ENCODE results near the gene TENM4.

The TENM4 gene

GRCh38 chr11:79098146-79098545 is 342.7 kb downstream of the TENM4 start:
- Mint-ChIP-seq H3K36me3 (ENCODE audit: low read depth) (no peaks in the 10 kb centered on the region), H3K4me1 (ENCODE audit: low read depth) (no peaks in the 10 kb centered on the region), H3K27me3 (peaks cover 13% of the 10 kb centered on the region), H3K27ac (no peak overlapping the region), H3K4me3 (no peak overlapping the region), H3K9me3 (no peaks in the 10 kb centered on the region)
- no peak for DNase-seq

- H3K4me3 Mint-ChIP-seq, result no peak overlapping the region
- no peak for DNase-seq
- H3K36me3 Mint-ChIP-seq (ENCODE audit: low read depth), result no peaks in the 10 kb centered on the region
- H3K27me3 Mint-ChIP-seq, result peaks cover 13% of the 10 kb centered on the region
- no peaks in the 10 kb centered on the region for H3K4me1 Mint-ChIP-seq (ENCODE audit: low read depth)
- no peaks in the 10 kb centered on the region for H3K9me3 Mint-ChIP-seq
- no peak overlapping the region for H3K27ac Mint-ChIP-seq
Measured at GRCh38 chr11:79097246-79097875, 343.5 kb downstream of the TENM4 start.

- no peaks in the 10 kb centered on the region for H3K36me3 Mint-ChIP-seq (ENCODE audit: low read depth)
- H3K9me3 Mint-ChIP-seq, result no peaks in the 10 kb centered on the region
- H3K27me3 Mint-ChIP-seq, result peaks cover 13% of the 10 kb centered on the region
- DNase-seq, result no peak
- no peaks in the 10 kb centered on the region for H3K4me1 Mint-ChIP-seq (ENCODE audit: low read depth)
- H3K27ac Mint-ChIP-seq, result no peak overlapping the region
- no peak overlapping the region for H3K4me3 Mint-ChIP-seq
Measured at GRCh38 chr11:79095424-79095823, 345.4 kb downstream of the TENM4 start.

- Mint-ChIP-seq H3K36me3 (ENCODE audit: low read depth) (no peaks in the 10 kb centered on the region), H3K4me1 (ENCODE audit: low read depth) (no peaks in the 10 kb centered on the region), H3K27ac (no peak overlapping the region), H3K4me3 (no peak overlapping the region), H3K27me3 (peaks cover 13% of the 10 kb centered on the region), H3K9me3 (no peaks in the 10 kb centered on the region)
- DNase-seq, result no peak
Measured at GRCh38 chr11:79094616-79095015, 346.2 kb downstream of the TENM4 start.

GRCh38 chr11:79092791-79093353 is 348.0 kb downstream of the TENM4 start:
- DNase-seq, result no peak
- Mint-ChIP-seq H3K9me3 (no peaks in the 10 kb centered on the region), H3K27ac (no peak overlapping the region), H3K4me1 (ENCODE audit: low read depth) (no peaks in the 10 kb centered on the region), H3K27me3 (no peaks in the 10 kb centered on the region), H3K36me3 (ENCODE audit: low read depth) (no peaks in the 10 kb centered on the region), H3K4me3 (no peak overlapping the region)

- Mint-ChIP-seq H3K4me3 (no peak overlapping the region), H3K9me3 (no peaks in the 10 kb centered on the region), H3K27ac (no peak overlapping the region), H3K36me3 (ENCODE audit: low read depth) (no peaks in the 10 kb centered on the region), H3K27me3 (no peaks in the 10 kb centered on the region), H3K4me1 (ENCODE audit: low read depth) (no peaks in the 10 kb centered on the region)
- no peak for DNase-seq
Measured at GRCh38 chr11:79090191-79090705, 350.6 kb downstream of the TENM4 start.

GRCh38 chr11:79089601-79090000 is 351.2 kb downstream of the TENM4 start:
- no peaks in the 10 kb centered on the region for H3K36me3 Mint-ChIP-seq (ENCODE audit: low read depth)
- no peaks in the 10 kb centered on the region for H3K27me3 Mint-ChIP-seq
- H3K4me1 Mint-ChIP-seq (ENCODE audit: low read depth), result no peaks in the 10 kb centered on the region
- DNase-seq, result no peak
- H3K27ac Mint-ChIP-seq, result no peak overlapping the region
- no peak overlapping the region for H3K4me3 Mint-ChIP-seq
- H3K9me3 Mint-ChIP-seq, result no peaks in the 10 kb centered on the region

- Mint-ChIP-seq H3K36me3 (ENCODE audit: low read depth) (no peaks in the 10 kb centered on the region), H3K27me3 (no peaks in the 10 kb centered on the region), H3K4me3 (no peak overlapping the region), H3K9me3 (no peaks in the 10 kb centered on the region), H3K4me1 (ENCODE audit: low read depth) (no peaks in the 10 kb centered on the region), H3K27ac (no peak overlapping the region)
- no peak for DNase-seq
Measured at GRCh38 chr11:79088967-79089366, 351.9 kb downstream of the TENM4 start.

GRCh38 chr11:79087961-79088318 is 352.9 kb downstream of the TENM4 start:
- Mint-ChIP-seq H3K4me1 (ENCODE audit: low read depth) (no peaks in the 10 kb centered on the region), H3K4me3 (no peak overlapping the region), H3K36me3 (ENCODE audit: low read depth) (no peaks in the 10 kb centered on the region), H3K27me3 (no peaks in the 10 kb centered on the region), H3K27ac (no peak overlapping the region), H3K9me3 (no peaks in the 10 kb centered on the region)
- DNase-seq, result no peak

GRCh38 chr11:79087238-79087960 is 353.4 kb downstream of the TENM4 start:
- Mint-ChIP-seq H3K27me3 (no peaks in the 10 kb centered on the region), H3K36me3 (ENCODE audit: low read depth) (no peaks in the 10 kb centered on the region), H3K4me1 (ENCODE audit: low read depth) (no peaks in the 10 kb centered on the region), H3K9me3 (no peaks in the 10 kb centered on the region), H3K4me3 (no peak overlapping the region), H3K27ac (no peak overlapping the region)
- DNase-seq, result no peak

GRCh38 chr11:79086056-79086455 is 354.8 kb downstream of the TENM4 start:
- Mint-ChIP-seq H3K4me3 (no peak overlapping the region), H3K4me1 (ENCODE audit: low read depth) (no peaks in the 10 kb centered on the region), H3K9me3 (no peaks in the 10 kb centered on the region), H3K27ac (no peak overlapping the region), H3K27me3 (no peaks in the 10 kb centered on the region), H3K36me3 (ENCODE audit: low read depth) (no peaks in the 10 kb centered on the region)
- no peak for DNase-seq

GRCh38 chr11:79084382-79084781 is 356.4 kb downstream of the TENM4 start:
- Mint-ChIP-seq H3K9me3 (no peaks in the 10 kb centered on the region), H3K27me3 (no peaks in the 10 kb centered on the region), H3K36me3 (ENCODE audit: low read depth) (no peaks in the 10 kb centered on the region), H3K4me3 (no peak overlapping the region), H3K27ac (no peak overlapping the region), H3K4me1 (ENCODE audit: low read depth) (no peaks in the 10 kb centered on the region)
- DNase-seq, result no peak

- no peak for DNase-seq
- Mint-ChIP-seq H3K36me3 (ENCODE audit: low read depth) (no peaks in the 10 kb centered on the region), H3K27ac (no peak overlapping the region), H3K9me3 (no peaks in the 10 kb centered on the region), H3K4me1 (ENCODE audit: low read depth) (no peaks in the 10 kb centered on the region), H3K4me3 (no peak overlapping the region), H3K27me3 (no peaks in the 10 kb centered on the region)
Measured at GRCh38 chr11:79083352-79083751, 357.5 kb downstream of the TENM4 start.

GRCh38 chr11:79082907-79083306 is 357.9 kb downstream of the TENM4 start:
- Mint-ChIP-seq H3K4me1 (ENCODE audit: low read depth) (no peaks in the 10 kb centered on the region), H3K4me3 (no peak overlapping the region), H3K36me3 (ENCODE audit: low read depth) (no peaks in the 10 kb centered on the region), H3K9me3 (no peaks in the 10 kb centered on the region), H3K27ac (no peak overlapping the region), H3K27me3 (no peaks in the 10 kb centered on the region)
- no peak for DNase-seq

GRCh38 chr11:79082280-79082679 is 358.6 kb downstream of the TENM4 start:
- H3K9me3 Mint-ChIP-seq, result no peaks in the 10 kb centered on the region
- H3K27me3 Mint-ChIP-seq, result no peaks in the 10 kb centered on the region
- no peak overlapping the region for H3K27ac Mint-ChIP-seq
- no peaks in the 10 kb centered on the region for H3K4me1 Mint-ChIP-seq (ENCODE audit: low read depth)
- no peaks in the 10 kb centered on the region for H3K36me3 Mint-ChIP-seq (ENCODE audit: low read depth)
- no peak overlapping the region for H3K4me3 Mint-ChIP-seq
- DNase-seq, result no peak
